Lower leg skin (tissue), 4 donors: ENCODE results near the gene ZNF729. TPM values are rescaled to one million over a fixed set of nuclear protein-coding genes. Genes with fewer than 3 reads are reported as not detected.

ENCODE experiments used
- DNase-seq, 2 donors: peaks; one replicate each; pipeline ENCODE4 v3.0.0-alpha.2; 2019; ENCODE audit warnings: low spot score in 2 of 2
- H3K4me3 ChIP-seq: fragments of 200-600 bp; sonication (generic); 2 replicates; pipeline ENCODE4 v1.5.1; 2017; ENCODE audit warnings: mild to moderate bottlenecking, low read depth; ENCODE audit not compliant: poor library complexity, severe bottlenecking
- POLR2A ChIP-seq, 2 donors: fragments of 450-650 bp; IDR thresholded peaks; one replicate each; pipeline ENCODE4 v1.6.1; 2016 to 2017; ENCODE audit warnings: antibody characterized with exemption in 2 of 2, mild to moderate bottlenecking in 1 of 2, moderate library complexity in 1 of 2
- WGBS, 2 donors: methylation state at CpG; one replicate each; pipeline ENCODE4 v1.1.5; 2018; 5-methylcytosine and 5-hydroxymethylcytosine counted together
- intact Hi-C: fragments of 100-400 bp; cut with DNase I; formaldehyde crosslinking; loops from one replicate; pipeline ENCODE4 v1.15.0; 2023; ENCODE audit warnings: low total_unique reads
- total RNA-seq, 4 donors: library from RNA; depleted of rRNA; stranded (reverse); fragments of >200 nt; gene quantifications; one replicate each; pipeline ENCODE4 v1.1.0, GENCODE V29; 2016
- TF ChIP-seq, protein P1 (sequence below), 3 donors: fragments of 450-650 bp; IDR thresholded peaks; one replicate each; pipeline ENCODE4 v1.5.1; 2016; ENCODE audit warnings: antibody characterized with exemption in 3 of 3, mild to moderate bottlenecking in 3 of 3, moderate library complexity in 2 of 3

ZNF729 gene
- not detected for total RNA-seq

DNA sequence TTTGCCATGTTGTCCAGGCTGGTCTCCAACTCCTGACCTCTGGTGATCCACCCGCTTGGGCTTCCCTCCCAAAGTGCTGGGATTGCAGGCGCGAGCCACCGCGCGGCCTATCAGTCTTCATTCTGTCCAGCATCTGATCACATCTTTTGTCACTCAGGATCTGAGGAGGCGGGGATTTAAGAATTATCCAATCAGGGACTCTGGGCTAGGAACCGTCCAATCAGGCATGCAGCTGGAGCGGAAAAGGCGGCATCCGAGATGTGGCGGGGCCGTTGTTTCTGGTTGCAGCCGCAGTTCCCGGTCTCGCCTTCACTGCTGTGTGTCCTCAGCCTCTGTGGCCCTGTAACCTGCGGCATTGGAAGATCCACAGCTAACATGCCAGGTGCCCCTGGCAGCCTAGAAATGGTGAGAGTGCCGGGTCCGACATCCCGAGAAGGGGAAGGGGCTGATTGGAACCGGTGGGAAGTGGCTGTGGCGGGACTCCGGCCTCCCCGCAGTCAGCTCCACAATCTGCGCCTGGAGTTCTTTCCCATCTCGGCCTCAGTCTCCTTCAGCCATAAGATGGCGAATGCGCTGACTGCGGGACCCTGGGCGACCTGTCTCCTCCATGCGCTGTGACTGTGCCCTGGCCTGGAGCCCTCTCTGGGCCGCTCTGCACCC lies at the start of gene ZNF729:
TSS of gene ZNF729 (plus strand) at position 291 of the 660 bp plus-strand sequence. CDS start at position 376, 85 bp downstream.
- H3K4me3 ChIP-seq, result no peak within 1 kb of the TSS
- no peak for DNase-seq
- WGBS, 2 donors, result 4 to 5% methylated on average over 30 to 32 of the region's 32 CpGs
- intact Hi-C loops, result no loop called here
- no peak for TF ChIP-seq POLR2A (IDR thresholded peaks at IDR 0.05)
- TF ChIP-seq, protein P1, sequence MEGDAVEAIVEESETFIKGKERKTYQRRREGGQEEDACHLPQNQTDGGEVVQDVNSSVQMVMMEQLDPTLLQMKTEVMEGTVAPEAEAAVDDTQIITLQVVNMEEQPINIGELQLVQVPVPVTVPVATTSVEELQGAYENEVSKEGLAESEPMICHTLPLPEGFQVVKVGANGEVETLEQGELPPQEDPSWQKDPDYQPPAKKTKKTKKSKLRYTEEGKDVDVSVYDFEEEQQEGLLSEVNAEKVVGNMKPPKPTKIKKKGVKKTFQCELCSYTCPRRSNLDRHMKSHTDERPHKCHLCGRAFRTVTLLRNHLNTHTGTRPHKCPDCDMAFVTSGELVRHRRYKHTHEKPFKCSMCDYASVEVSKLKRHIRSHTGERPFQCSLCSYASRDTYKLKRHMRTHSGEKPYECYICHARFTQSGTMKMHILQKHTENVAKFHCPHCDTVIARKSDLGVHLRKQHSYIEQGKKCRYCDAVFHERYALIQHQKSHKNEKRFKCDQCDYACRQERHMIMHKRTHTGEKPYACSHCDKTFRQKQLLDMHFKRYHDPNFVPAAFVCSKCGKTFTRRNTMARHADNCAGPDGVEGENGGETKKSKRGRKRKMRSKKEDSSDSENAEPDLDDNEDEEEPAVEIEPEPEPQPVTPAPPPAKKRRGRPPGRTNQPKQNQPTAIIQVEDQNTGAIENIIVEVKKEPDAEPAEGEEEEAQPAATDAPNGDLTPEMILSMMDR (IDR thresholded peaks at IDR 0.05), result no peak

DNA sequence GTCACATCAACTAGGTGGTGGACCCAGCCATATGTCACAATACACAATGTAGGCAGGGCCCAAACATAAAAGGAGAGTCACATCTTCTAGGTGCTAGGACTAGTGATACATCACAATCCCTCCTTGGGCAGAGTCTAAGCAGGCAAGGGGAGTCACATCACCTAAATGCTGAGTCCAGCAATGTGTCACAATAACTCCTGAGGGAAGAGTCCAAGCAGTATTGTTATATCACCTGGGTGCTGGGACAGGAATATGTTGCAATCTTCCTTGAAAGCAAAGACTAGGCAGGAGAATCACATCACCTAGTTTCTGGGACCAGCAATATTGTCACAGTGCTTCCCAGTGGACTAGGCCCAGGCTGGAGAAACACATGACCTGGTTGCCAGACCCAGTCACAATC lies 29.4 kb upstream of the ZNF729 start:
- no peak overlapping the region for H3K4me3 ChIP-seq
- DNase-seq, result no peak

DNA sequence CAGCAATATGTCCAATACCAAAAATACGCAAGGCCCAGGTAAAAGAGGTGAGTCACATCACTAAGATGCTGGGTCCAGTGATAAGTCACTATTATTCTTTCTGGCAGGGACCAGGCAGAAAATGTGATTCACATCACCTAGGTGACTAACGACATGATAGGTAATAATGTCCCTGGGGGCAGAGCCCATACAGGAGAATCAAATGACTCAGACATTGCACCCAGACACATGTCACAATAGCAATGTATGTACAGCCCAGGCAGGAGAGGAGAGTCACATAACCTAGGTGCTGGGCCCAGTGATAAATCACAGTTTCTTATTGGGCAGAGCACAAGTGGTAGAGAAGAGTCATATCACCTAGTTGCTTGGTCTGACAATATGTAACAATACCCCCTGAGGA lies 28.9 kb upstream of the ZNF729 start:
- intact Hi-C loops, result no loop called here
- no peak overlapping the region for H3K4me3 ChIP-seq
- no peak for DNase-seq
- 67 to 87% methylated on average over 2 of the region's 2 CpGs for WGBS, 2 donors
- TF ChIP-seq, protein P1 (IDR thresholded peaks at IDR 0.05), result no peak
- no peak for TF ChIP-seq POLR2A (IDR thresholded peaks at IDR 0.05)

More for the DNA sequence above, 29.4 kb upstream of the ZNF729 start:
- intact Hi-C loops, result no loop called here
- no peak for TF ChIP-seq POLR2A (IDR thresholded peaks at IDR 0.05)
- TF ChIP-seq, protein P1 (IDR thresholded peaks at IDR 0.05), result no peak

DNA sequence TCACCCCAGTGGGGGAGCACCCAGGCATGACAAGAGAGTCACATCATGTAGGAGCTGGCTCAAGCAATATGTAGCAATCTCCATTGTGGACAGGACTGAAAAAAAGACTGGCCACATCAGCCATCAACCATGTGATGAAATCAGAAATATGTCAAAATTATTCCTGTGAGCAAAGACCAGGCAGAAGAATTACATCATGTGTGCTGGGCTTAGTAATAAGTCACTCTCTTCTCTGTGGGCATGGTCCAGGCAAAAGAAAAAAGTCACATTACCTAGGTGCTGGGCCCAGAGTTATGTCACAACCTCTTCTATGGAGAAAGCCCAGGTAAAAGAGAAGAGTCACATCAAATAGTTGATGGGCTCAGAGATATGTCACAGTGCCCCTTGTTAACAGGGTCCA lies 28.3 kb upstream of the ZNF729 start:
- no peak for TF ChIP-seq POLR2A (IDR thresholded peaks at IDR 0.05)
- TF ChIP-seq, protein P1 (IDR thresholded peaks at IDR 0.05), result no peak
- intact Hi-C loops, result no loop called here
- no peak for DNase-seq
- no peak overlapping the region for H3K4me3 ChIP-seq

DNA sequence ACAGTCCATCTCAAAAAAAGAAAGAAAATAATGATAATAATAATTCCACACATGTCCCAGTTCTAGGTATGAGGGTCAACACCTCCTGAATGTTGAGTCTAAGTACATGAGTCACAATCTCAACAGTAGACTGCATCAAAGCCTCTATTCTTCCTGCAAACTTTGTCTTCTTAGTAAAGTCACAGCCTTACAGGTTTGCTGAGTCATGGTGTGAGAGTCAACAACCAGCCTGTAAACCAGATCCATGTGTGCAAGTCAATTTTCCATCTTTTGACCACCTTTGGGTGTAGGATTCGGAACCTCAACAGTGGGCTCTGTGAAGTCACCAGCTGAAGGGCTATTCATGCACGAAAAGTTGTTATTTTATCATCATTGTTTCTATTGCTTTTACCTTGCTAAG lies 25.7 kb upstream of the ZNF729 start:
- H3K4me3 ChIP-seq, result no peak overlapping the region
- WGBS, 2 donors, result 84 to 87% methylated on average over 2 of the region's 2 CpGs
- DNase-seq, result no peak
- TF ChIP-seq POLR2A (IDR thresholded peaks at IDR 0.05), result no peak
- TF ChIP-seq, protein P1 (IDR thresholded peaks at IDR 0.05), result no peak
- intact Hi-C loops, result no loop called here

DNA sequence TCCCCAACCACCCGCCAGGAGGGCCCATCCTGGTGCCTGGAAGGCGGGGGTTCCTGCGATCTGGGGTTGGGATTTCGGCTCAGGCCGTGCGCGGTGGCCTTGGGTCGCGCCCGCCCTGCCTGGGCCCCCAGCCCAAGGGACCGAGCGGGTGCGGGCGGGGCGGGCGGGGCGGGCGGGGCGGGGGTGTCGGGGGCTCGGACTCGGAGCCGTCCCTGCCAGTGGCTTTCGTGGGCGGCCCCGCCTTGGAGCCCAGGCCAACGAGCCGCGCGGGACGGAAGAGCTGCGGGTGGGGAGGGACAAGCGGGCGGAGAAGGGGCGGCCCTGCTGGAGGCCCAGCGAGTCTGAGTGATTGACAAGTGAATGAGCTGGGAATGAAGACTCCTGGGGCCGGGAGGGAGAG lies 24.6 kb upstream of the ZNF729 start:
- intact Hi-C loops, result no loop called here
- 14 to 29% methylated on average over 10 to 30 of the region's 37 CpGs for WGBS, 2 donors
- TF ChIP-seq POLR2A (IDR thresholded peaks at IDR 0.05), result no peak
- TF ChIP-seq, protein P1 (IDR thresholded peaks at IDR 0.05), result no peak
- no peak overlapping the region for H3K4me3 ChIP-seq
- DNase-seq, result no peak
